K562 (cell line): Measurements from ENCODE around the gene DCAF17. TPM values are rescaled to one million over a fixed set of nuclear protein-coding genes. Genes with fewer than 3 reads are reported as not detected.

ENCODE experiments used
- BHLHE40 ChIP-seq: IDR thresholded peaks from 2 replicates; pipeline ENCODE4 v1.6.1; 2011; ENCODE audit warnings: low read length, improper control_type of control experiment
- BRD4 ChIP-seq: fragments of 200-600 bp; sonication (generic); IDR thresholded peaks from 2 replicates; pipeline ENCODE4 v1.6.1; 2017; ENCODE audit warnings: inconsistent platforms
- CAMTA2 ChIP-seq: fragments of 250-450 bp; sonication (Bioruptor Pico); conservative IDR thresholded peaks from 2 replicates; pipeline ENCODE4 v1.5.1; 2022
- CXXC5 ChIP-seq: fragments of 250-450 bp; sonication (Bioruptor Pico); IDR thresholded peaks from 2 replicates; pipeline ENCODE4 v1.8.0; 2022; ENCODE audit warnings: inconsistent platforms, mild to moderate bottlenecking, moderate library complexity
- DACH1 ChIP-seq: fragments of 450-650 bp; IDR thresholded peaks from 2 replicates; pipeline ENCODE4 v1.6.1; 2018; ENCODE audit not compliant: partially characterized antibody
- EP300 ChIP-seq: IDR thresholded peaks from 2 replicates; pipeline ENCODE4 v1.6.1; 2012; ENCODE audit warnings: low read length, improper control_type of control experiment
- HEY1 ChIP-seq: fragments of 250-450 bp; sonication (Bioruptor Pico); IDR thresholded peaks from 2 replicates; pipeline ENCODE4 v1.5.0; 2020; ENCODE audit warnings: mild to moderate bottlenecking, moderate library complexity, borderline replicate concordance
- JUND ChIP-seq, 2 experiments: IDR thresholded peaks; 2 replicates in 1 of 2; 3 replicates in 1 of 2; pipeline ENCODE4 v1.6.1; 2011; ENCODE audit warnings: borderline replicate concordance in 2 of 2, low read depth in 2 of 2, low read length in 2 of 2, improper control_type of control experiment in 1 of 2, missing biosample characterization in 1 of 2, missing genetic modification characterization in 1 of 2, missing genetic modification reagents in 1 of 2
- KDM4B ChIP-seq, 2 experiments: fragments of 450-650 bp in 1 of 2; sonication (generic) in 1 of 2; IDR thresholded peaks; 2 replicates each; pipeline ENCODE4 v1.6.1; 2016 to 2017; ENCODE audit warnings: borderline replicate concordance in 2 of 2, antibody characterized with exemption in 1 of 2, low read depth in 1 of 2, mild to moderate bottlenecking in 1 of 2
- KLF10 ChIP-seq: fragments of 250-450 bp; sonication (Bioruptor Pico); IDR thresholded peaks from 2 replicates; pipeline ENCODE4 v1.6.1; 2021; ENCODE audit warnings: matching md5 sums
- MED1 ChIP-seq: sonication (generic); formaldehyde crosslinking; IDR thresholded peaks from 2 replicates; pipeline ENCODE4 v1.8.1; 2023; ENCODE audit warnings: missing genetic modification reagents, borderline replicate concordance
- POU5F1 ChIP-seq: fragments of 150-350 bp; IDR thresholded peaks from 2 replicates; pipeline ENCODE4 v1.6.1; 2014; ENCODE audit warnings: borderline replicate concordance, low read length, low read depth, mild to moderate bottlenecking; ENCODE audit not compliant: partially characterized antibody
- PYGO2 ChIP-seq: fragments of 450-650 bp; IDR thresholded peaks from 2 replicates; pipeline ENCODE4 v1.6.1; 2016; ENCODE audit warnings: mild to moderate bottlenecking, missing genetic modification characterization, moderate library complexity, missing compliant biosample characterization
- SAFB2 ChIP-seq: fragments of 200-400 bp; formaldehyde crosslinking; IDR thresholded peaks from 2 replicates; pipeline ENCODE4 v1.6.1; 2018; ENCODE audit warnings: borderline replicate concordance, low read length, low read depth, moderate library complexity; ENCODE audit not compliant: severe bottlenecking
- SLC30A9 ChIP-seq: fragments of 250-450 bp; sonication (Bioruptor Pico); IDR thresholded peaks from 2 replicates; pipeline ENCODE4 v1.8.0; 2022; ENCODE audit warnings: mild to moderate bottlenecking, moderate library complexity
- SMAD4 ChIP-seq: fragments of 250-450 bp; sonication (Bioruptor Pico); conservative IDR thresholded peaks from 2 replicates; pipeline ENCODE4 v1.8.0; 2021; ENCODE audit warnings: inconsistent platforms, mild to moderate bottlenecking, moderate library complexity
- SP1 ChIP-seq: sonication (generic); formaldehyde crosslinking; IDR thresholded peaks from 2 replicates; pipeline ENCODE4 v1.8.1; 2022; ENCODE audit warnings: mild to moderate bottlenecking, missing genetic modification reagents
- STAG1 ChIP-seq: sonication (generic); formaldehyde crosslinking; IDR thresholded peaks from 2 replicates; pipeline ENCODE4 v1.5.0; 2020; ENCODE audit warnings: missing genetic modification reagents, borderline replicate concordance
- TARDBP ChIP-seq: fragments of 450-650 bp; IDR thresholded peaks from 2 replicates; pipeline ENCODE4 v1.6.1; 2016
- TEAD1 ChIP-seq, 2 experiments: fragments of 450-650 bp in 1 of 2; sonication (generic) in 1 of 2; formaldehyde crosslinking; IDR thresholded peaks; 2 replicates each; pipeline versions ENCODE4 v1.4.0 to v1.8.0; 2020 to 2022; ENCODE audit warnings: mild to moderate bottlenecking in 2 of 2, missing genetic modification reagents in 1 of 2
- YY1 ChIP-seq, 3 experiments: IDR thresholded peaks; 2 replicates each; pipeline ENCODE4 v1.6.1; 2011; ENCODE audit warnings: low read length in 2 of 3, mild to moderate bottlenecking in 2 of 3, moderate library complexity in 2 of 3, borderline replicate concordance in 1 of 3, control low read depth in 1 of 3, low read depth in 1 of 3; ENCODE audit not compliant: insufficient read depth in 3 of 3, insufficient replicate concordance in 2 of 3, control insufficient read depth in 1 of 3, insufficient read length in 1 of 3; ENCODE audit errors: extremely low read depth in 1 of 3
- ZBTB17 ChIP-seq: fragments of 450-650 bp; formaldehyde crosslinking; IDR thresholded peaks from 2 replicates; pipeline ENCODE4 v1.4.0; 2020; ENCODE audit warnings: mild to moderate bottlenecking
- ZBTB8A ChIP-seq: fragments of 450-650 bp; IDR thresholded peaks from 2 replicates; pipeline ENCODE4 v1.6.1; 2018; ENCODE audit warnings: mild to moderate bottlenecking, moderate library complexity; ENCODE audit not compliant: partially characterized antibody
- ZFP1 ChIP-seq: fragments of 450-650 bp; formaldehyde crosslinking; IDR thresholded peaks from 2 replicates; pipeline ENCODE4 v1.4.0; 2020; ENCODE audit warnings: mild to moderate bottlenecking, mixed read lengths
- ZNF165 ChIP-seq: fragments of 250-450 bp; sonication (Bioruptor Pico); IDR thresholded peaks from 2 replicates; pipeline ENCODE4 v1.4.0; 2020; ENCODE audit warnings: borderline replicate concordance
- ZNF197 ChIP-seq: fragments of 200-800 bp; sonication (Bioruptor generic); IDR thresholded peaks from 2 replicates; pipeline ENCODE4 v1.6.1; 2016; ENCODE audit warnings: low read depth, missing genetic modification characterization, missing compliant biosample characterization
- ZNF584 ChIP-seq: fragments of 200-800 bp; sonication (Bioruptor generic); IDR thresholded peaks from 2 replicates; pipeline ENCODE4 v1.6.1; 2016; ENCODE audit warnings: low read depth, mild to moderate bottlenecking, missing genetic modification characterization, missing compliant biosample characterization
- ZNF589 ChIP-seq: fragments of 200-800 bp; sonication (Bioruptor generic); IDR thresholded peaks from 2 replicates; pipeline ENCODE4 v1.6.1; 2016; ENCODE audit warnings: low read depth, missing genetic modification characterization, missing compliant biosample characterization
- polyA plus RNA-seq, 8 experiments: library from polyadenylated mRNA; depleted of rRNA in 4 of 8; stranded (reverse) in 5 of 8; unstranded in 3 of 8; fragments of >200 nt; fragmentation: Nextera tagmentation in 2 of 8; fragmentation: Illumina TruSeq in 1 of 8; extraction: Ambion mirVana in 2 of 8; extraction: Trizol in 1 of 8; gene quantifications; 2 replicates each; pipeline versions ENCODE4 v1.2.1 to v1.2.3, GENCODE V29; 2011 to 2014; ENCODE audit warnings: inconsistent platforms in 1 of 8, missing spikeins in 1 of 8
- total RNA-seq, 7 experiments: library from RNA; depleted of rRNA in 6 of 7; stranded (reverse); fragments of >200 nt in 6 of 7; fragmentation: Illumina TruSeq in 2 of 7; extraction: Trizol in 2 of 7; gene quantifications; 2 replicates each; pipeline versions ENCODE4 v1.2.1 to v1.2.3, GENCODE V29; 2011 to 2021; ENCODE audit warnings: low replicate concordance in 1 of 7
- TF ChIP-seq, protein P1 (sequence below): fragments of 250-450 bp; sonication (Bioruptor Pico); IDR thresholded peaks from 2 replicates; pipeline ENCODE4 v1.8.0; 2022; ENCODE audit warnings: moderate library complexity, mild to moderate bottlenecking, inconsistent platforms

The DCAF17 gene
- total and polyA plus RNA-seq, 9 of the 15 experiments (the other 6 are each of a cell fraction or from before 2014, with no cell fraction given) = 10.0 to 38.5 (median 27.1) TPM

DNA sequence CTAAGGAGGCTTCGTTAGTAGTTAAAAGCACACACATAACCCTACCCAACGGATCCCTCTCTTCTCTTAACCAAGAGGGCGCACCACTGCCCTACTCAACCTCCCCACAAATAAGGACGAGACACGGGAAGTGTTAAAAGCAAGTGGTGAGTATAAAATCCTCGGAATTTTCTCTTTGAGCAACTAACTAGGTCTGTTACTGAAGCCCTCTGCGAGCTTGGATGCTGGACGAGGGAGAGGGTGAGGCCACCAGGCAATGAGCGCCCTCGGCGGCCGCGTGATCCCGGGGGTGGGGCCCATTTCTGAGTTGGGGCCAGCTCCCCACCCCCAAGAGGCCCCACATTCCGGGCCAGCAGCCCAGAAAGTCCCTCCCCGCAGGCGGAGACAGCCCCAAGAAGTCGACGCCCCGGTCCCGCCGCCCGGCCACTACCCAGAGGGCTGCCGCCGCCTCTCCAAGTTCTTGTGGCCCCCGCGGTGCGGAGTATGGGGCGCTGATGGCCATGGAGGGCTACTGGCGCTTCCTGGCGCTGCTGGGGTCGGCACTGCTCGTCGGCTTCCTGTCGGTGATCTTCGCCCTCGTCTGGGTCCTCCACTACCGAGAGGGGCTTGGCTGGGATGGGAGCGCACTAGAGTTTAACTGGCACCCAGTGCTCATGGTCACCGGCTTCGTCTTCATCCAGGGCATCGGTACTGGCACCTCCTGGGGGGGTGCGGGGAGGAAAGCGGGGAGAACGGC, 88.2 kb downstream of the DCAF17 start, which contains the start of gene CYBRD1 (continued):
- TF ChIP-seq YY1 (IDR thresholded peaks at IDR 0.05; ENCODE audit: borderline replicate concordance in 1 of 3, control insufficient read depth in 1 of 3, extremely low read depth in 1 of 3, insufficient read depth in 3 of 3, insufficient read length in 1 of 3, insufficient replicate concordance in 2 of 3, low read depth in 1 of 3, low read length in 2 of 3) = peak in 2 of 3 experiments; percentile 68 to 83
- peak; percentile 33 for TF ChIP-seq JUND (IDR thresholded peaks at IDR 0.05; ENCODE audit: borderline replicate concordance, low read depth, low read length)
- 0 out of 3 replicates have a peak, but pooled peaks have one; percentile 60 for TF ChIP-seq JUND (tag; IDR thresholded peaks at IDR 0.05; ENCODE audit: borderline replicate concordance, low read depth, low read length)
- peak; percentile 27; the same call in 1 of the 2 replicates for TF ChIP-seq TARDBP
- no peak for TF ChIP-seq POU5F1
- TF ChIP-seq TEAD1 (CRISPR knock-in tag; IDR thresholded peaks at IDR 0.05) = peak; percentile 95 to 99
- TF ChIP-seq ZBTB17 (CRISPR knock-in tag) = peak; percentile 95
- TF ChIP-seq STAG1 = no peak
- peak; percentile 14 for TF ChIP-seq SP1
- no peak for TF ChIP-seq ZNF584 (CRISPR knock-in tag)
- TF ChIP-seq, protein P1, sequence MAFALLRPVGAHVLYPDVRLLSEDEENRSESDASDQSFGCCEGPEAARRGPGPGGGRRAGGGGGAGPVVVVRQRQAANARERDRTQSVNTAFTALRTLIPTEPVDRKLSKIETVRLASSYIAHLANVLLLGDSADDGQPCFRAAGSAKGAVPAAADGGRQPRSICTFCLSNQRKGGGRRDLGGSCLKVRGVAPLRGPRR = 0 out of 2 replicates have a peak, but pooled peaks have one; percentile 14
- peak; percentile 69 for TF ChIP-seq BHLHE40
- TF ChIP-seq EP300 = no peak; the same call in 1 of the 2 replicates
- TF ChIP-seq SMAD4 (CRISPR knock-in tag) = peak; percentile 69
- peak; percentile 55; the same call in 1 of the 2 replicates for TF ChIP-seq PYGO2 (tag)
- peak; percentile 58; the same call in 1 of the 2 replicates for TF ChIP-seq HEY1
- TF ChIP-seq KDM4B (IDR thresholded peaks at IDR 0.05; ENCODE audit: borderline replicate concordance in 2 of 2, low read depth in 1 of 2) = peak in 1 of 2 experiments; percentile 56; a peak in 1 of 4 replicates
- peak; percentile 82 for TF ChIP-seq CXXC5
- peak; percentile 51; the same call in 1 of the 2 replicates for TF ChIP-seq BRD4
- peak; percentile 74; the same call in 1 of the 2 replicates for TF ChIP-seq KLF10 (CRISPR knock-in tag)
- TF ChIP-seq ZBTB8A = no peak
- TF ChIP-seq ZNF589 (CRISPR knock-in tag) = peak; percentile 92; the same call in 1 of the 2 replicates
- no peak for TF ChIP-seq ZFP1 (CRISPR knock-in tag)
- no peak; the same call in 1 of the 2 replicates for TF ChIP-seq ZNF197 (CRISPR knock-in tag)
- no peak for TF ChIP-seq ZNF165 (CRISPR knock-in tag)
- no peak for TF ChIP-seq DACH1
- TF ChIP-seq SLC30A9 = no peak
- no peak for TF ChIP-seq CAMTA2 (CRISPR knock-in tag)
- TF ChIP-seq SAFB2 = no peak
- no peak for TF ChIP-seq MED1
